ENCODE results near the gene TDRD3.

TDRD3 gene

DNA sequence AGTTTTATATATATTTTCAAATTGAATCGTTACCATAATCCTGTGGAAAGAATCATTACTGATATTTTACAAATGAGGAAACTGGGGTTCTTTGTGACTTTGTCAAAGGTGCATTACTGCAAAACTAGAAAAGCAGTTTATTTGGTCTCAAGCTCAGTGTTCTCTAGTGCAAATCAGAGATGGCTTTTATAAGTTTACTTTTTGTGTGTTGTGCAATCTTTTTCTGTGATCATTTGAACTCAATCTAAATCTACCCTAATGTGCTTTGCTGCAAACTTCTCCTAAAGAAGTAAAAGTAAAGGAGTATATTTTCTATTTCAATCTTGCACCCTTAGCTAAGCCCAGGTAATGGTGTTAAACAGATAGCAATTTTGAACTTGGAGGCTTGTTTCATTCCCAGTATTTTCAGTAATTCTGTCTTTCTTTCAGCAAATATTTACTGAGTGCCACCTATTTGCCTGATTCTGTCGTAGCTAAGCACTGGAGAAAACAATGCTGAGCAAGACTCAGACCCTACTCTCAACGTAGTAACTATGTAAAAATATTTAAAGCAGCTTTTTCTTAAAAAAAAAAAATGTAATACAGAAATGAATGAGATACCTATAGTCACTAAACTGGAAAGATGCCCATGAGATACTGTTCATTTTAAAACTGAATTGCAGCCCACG lies 124.0 kb downstream of the TDRD3 start:
- no peak overlapping the region for H3K4me2 ChIP-seq (ENCODE audit: insufficient read depth, low read length)
- H4K20me1 ChIP-seq (ENCODE audit: insufficient read depth, low read length) = no peaks in the 10 kb centered on the region
- TF ChIP-seq EZH2 (IDR thresholded peaks at IDR 0.05; ENCODE audit: borderline replicate concordance, low read depth, low read length, severe bottlenecking) = no peak
- TF ChIP-seq, protein P1, sequence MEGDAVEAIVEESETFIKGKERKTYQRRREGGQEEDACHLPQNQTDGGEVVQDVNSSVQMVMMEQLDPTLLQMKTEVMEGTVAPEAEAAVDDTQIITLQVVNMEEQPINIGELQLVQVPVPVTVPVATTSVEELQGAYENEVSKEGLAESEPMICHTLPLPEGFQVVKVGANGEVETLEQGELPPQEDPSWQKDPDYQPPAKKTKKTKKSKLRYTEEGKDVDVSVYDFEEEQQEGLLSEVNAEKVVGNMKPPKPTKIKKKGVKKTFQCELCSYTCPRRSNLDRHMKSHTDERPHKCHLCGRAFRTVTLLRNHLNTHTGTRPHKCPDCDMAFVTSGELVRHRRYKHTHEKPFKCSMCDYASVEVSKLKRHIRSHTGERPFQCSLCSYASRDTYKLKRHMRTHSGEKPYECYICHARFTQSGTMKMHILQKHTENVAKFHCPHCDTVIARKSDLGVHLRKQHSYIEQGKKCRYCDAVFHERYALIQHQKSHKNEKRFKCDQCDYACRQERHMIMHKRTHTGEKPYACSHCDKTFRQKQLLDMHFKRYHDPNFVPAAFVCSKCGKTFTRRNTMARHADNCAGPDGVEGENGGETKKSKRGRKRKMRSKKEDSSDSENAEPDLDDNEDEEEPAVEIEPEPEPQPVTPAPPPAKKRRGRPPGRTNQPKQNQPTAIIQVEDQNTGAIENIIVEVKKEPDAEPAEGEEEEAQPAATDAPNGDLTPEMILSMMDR (IDR thresholded peaks at IDR 0.05; ENCODE audit: borderline replicate concordance, extremely low read depth, low read length, poor library complexity, severe bottlenecking) = no peak
- DNase-seq (no peak), ATAC-seq (ENCODE audit: insufficient read depth, low read depth) (no peak)
- H3K9ac ChIP-seq (ENCODE audit: low read depth, low read length) = no peak overlapping the region
- H3K4me3 ChIP-seq (ENCODE audit: low read depth in 1 of 2, low read length in 2 of 2) = no peak overlapping the region
- H3K36me3 ChIP-seq (ENCODE audit: insufficient read depth, low read length) = peaks cover 8% of the 10 kb centered on the region; the same call in 1 of the 2 replicates
- no peak overlapping the region for H2AFZ ChIP-seq (ENCODE audit: low read depth, low read length)
- no peaks in the 10 kb centered on the region for H3K27me3 ChIP-seq (ENCODE audit: insufficient read depth, low read length, poor library complexity)
- H3K27ac ChIP-seq (ENCODE audit: low read length) = no peak overlapping the region
- H3K79me2 ChIP-seq (ENCODE audit: insufficient read depth, low read length) = no peaks in the 10 kb centered on the region
- H3K4me1 ChIP-seq (ENCODE audit: insufficient read depth, low read length) = no peaks in the 10 kb centered on the region
- H3K9me3 ChIP-seq (ENCODE audit: insufficient read depth, low read length, severe bottlenecking) = no peaks in the 10 kb centered on the region

DNA sequence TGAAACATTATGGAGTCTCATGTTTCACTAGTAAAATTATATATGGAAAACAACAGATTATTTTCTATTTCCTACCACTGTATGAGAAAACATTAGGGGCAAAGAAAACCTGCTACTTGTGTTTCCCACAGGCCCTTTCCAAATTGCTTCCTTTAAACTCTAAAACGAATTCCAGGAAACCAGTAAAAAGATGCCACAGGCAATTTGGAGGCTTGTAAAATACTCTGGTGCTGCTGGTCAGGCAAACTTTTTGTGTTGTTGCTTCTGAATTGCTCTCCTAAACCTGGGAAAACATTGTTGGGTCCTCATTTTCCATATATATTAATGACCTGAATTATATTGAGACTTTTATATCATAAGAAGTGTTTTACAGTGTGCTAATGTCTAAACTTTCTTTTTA lies 141.5 kb downstream of the TDRD3 start:
- no peak for TF ChIP-seq EZH2 (IDR thresholded peaks at IDR 0.05; ENCODE audit: borderline replicate concordance, low read depth, low read length, severe bottlenecking)
- H3K27me3 ChIP-seq (ENCODE audit: insufficient read depth, low read length, poor library complexity) = no peaks in the 10 kb centered on the region
- DNase-seq (no peak), ATAC-seq (ENCODE audit: insufficient read depth, low read depth) (no peak)
- H4K20me1 ChIP-seq (ENCODE audit: insufficient read depth, low read length) = no peaks in the 10 kb centered on the region
- H3K4me2 ChIP-seq (ENCODE audit: insufficient read depth, low read length) = no peak overlapping the region
- H3K9ac ChIP-seq (ENCODE audit: low read depth, low read length) = no peak overlapping the region
- H3K79me2 ChIP-seq (ENCODE audit: insufficient read depth, low read length) = no peaks in the 10 kb centered on the region
- H3K27ac ChIP-seq (ENCODE audit: low read length) = no peak overlapping the region
- H3K4me3 ChIP-seq (ENCODE audit: low read depth in 1 of 2, low read length in 2 of 2) = no peak overlapping the region
- no peak overlapping the region for H2AFZ ChIP-seq (ENCODE audit: low read depth, low read length)
- no peaks in the 10 kb centered on the region for H3K9me3 ChIP-seq (ENCODE audit: insufficient read depth, low read length, severe bottlenecking)
- H3K36me3 ChIP-seq (ENCODE audit: insufficient read depth, low read length) = peaks cover 4% of the 10 kb centered on the region; the same call in 1 of the 2 replicates
- H3K4me1 ChIP-seq (ENCODE audit: insufficient read depth, low read length) = no peaks in the 10 kb centered on the region

DNA sequence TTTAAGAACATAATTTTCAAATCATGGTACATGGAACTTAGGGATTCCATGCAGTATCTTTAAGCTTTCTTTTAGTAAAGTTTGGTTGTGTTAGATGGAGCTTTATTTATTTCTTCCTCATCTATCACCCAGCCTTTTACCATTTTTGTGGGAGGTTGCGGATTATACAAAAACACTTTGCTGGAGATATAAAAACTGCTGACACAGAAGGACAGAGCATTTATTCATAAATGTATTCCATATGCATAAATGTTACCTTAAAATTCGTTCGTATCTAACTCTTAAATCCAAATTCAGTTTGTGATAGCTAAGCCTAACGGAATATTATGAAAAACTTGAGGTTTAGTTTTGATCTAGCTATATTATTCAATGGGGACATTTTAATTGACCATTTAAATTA lies 143.3 kb downstream of the TDRD3 start:
- Histone ChIP-seq H3K4me2 (ENCODE audit: insufficient read depth, low read length) (no peak overlapping the region), H3K79me2 (ENCODE audit: insufficient read depth, low read length) (no peaks in the 10 kb centered on the region), H3K36me3 (ENCODE audit: insufficient read depth, low read length) (peaks cover 4% of the 10 kb centered on the region; the same call in 1 of the 2 replicates), H2AFZ (ENCODE audit: low read depth, low read length) (no peak overlapping the region), H3K9me3 (ENCODE audit: insufficient read depth, low read length, severe bottlenecking) (no peaks in the 10 kb centered on the region), H4K20me1 (ENCODE audit: insufficient read depth, low read length) (no peaks in the 10 kb centered on the region), H3K9ac (ENCODE audit: low read depth, low read length) (no peak overlapping the region), H3K4me1 (ENCODE audit: insufficient read depth, low read length) (no peaks in the 10 kb centered on the region), H3K27ac (ENCODE audit: low read length) (no peak overlapping the region), H3K27me3 (ENCODE audit: insufficient read depth, low read length, poor library complexity) (no peaks in the 10 kb centered on the region), H3K4me3 (ENCODE audit: low read depth in 1 of 2, low read length in 2 of 2) (no peak overlapping the region)
- TF ChIP-seq EZH2 (IDR thresholded peaks at IDR 0.05; ENCODE audit: borderline replicate concordance, low read depth, low read length, severe bottlenecking) = no peak
- TF ChIP-seq, protein P1 (IDR thresholded peaks at IDR 0.05; ENCODE audit: borderline replicate concordance, extremely low read depth, low read length, poor library complexity, severe bottlenecking) = no peak
- no peak for DNase-seq
- ATAC-seq (ENCODE audit: insufficient read depth, low read depth) = no peak

DNA sequence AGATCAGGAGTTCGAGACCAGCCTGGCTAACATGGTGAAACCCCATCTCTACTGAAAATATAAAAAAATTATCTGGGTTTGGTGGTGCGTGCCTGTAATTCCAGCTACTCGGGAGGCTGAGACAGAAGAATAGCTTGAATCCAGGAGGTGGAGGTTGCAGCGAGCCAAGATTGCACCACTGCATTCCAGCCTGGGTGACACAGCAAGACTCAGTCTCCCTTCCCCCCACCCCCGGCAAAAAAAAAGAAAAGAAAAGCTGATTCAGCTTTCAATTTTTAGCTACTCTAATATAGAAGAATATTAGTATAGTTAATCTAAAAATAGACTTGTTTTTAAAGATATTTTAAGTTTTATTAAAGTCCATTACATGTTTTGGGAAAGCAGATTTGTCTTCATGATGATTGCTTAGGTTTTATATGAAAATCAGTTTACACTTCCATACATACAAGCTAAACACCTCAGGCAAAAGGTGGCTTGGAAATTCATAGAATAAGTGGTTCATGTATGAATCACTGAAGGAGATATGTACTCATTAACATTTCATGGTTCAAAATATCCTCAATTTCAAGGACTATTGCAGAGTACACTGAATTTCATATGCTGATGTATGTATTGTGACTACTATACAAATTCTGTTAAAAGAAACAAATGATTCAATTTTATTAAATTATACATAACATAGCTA lies 165.2 kb downstream of the TDRD3 start:
- Histone ChIP-seq H3K4me2 (ENCODE audit: insufficient read depth, low read length) (no peak overlapping the region), H3K27me3 (ENCODE audit: insufficient read depth, low read length, poor library complexity) (no peaks in the 10 kb centered on the region), H3K79me2 (ENCODE audit: insufficient read depth, low read length) (no peaks in the 10 kb centered on the region), H2AFZ (ENCODE audit: low read depth, low read length) (no peak overlapping the region), H3K27ac (ENCODE audit: low read length) (no peak overlapping the region), H3K4me3 (ENCODE audit: low read depth in 1 of 2, low read length in 2 of 2) (no peak overlapping the region), H4K20me1 (ENCODE audit: insufficient read depth, low read length) (no peaks in the 10 kb centered on the region), H3K36me3 (ENCODE audit: insufficient read depth, low read length) (no peaks in the 10 kb centered on the region), H3K4me1 (ENCODE audit: insufficient read depth, low read length) (no peaks in the 10 kb centered on the region), H3K9me3 (ENCODE audit: insufficient read depth, low read length, severe bottlenecking) (no peaks in the 10 kb centered on the region), H3K9ac (ENCODE audit: low read depth, low read length) (no peak overlapping the region)
- no peak for TF ChIP-seq EZH2 (IDR thresholded peaks at IDR 0.05; ENCODE audit: borderline replicate concordance, low read depth, low read length, severe bottlenecking)
- TF ChIP-seq, protein P1 (IDR thresholded peaks at IDR 0.05; ENCODE audit: borderline replicate concordance, extremely low read depth, low read length, poor library complexity, severe bottlenecking) = no peak
- DNase-seq (no peak), ATAC-seq (ENCODE audit: insufficient read depth, low read depth) (no peak)

All from DND-41 (cell line).